K562 (cell line): ENCODE measurements around the gene UGT2B11. TPM values are rescaled to one million over a fixed set of nuclear protein-coding genes. Genes with fewer than 3 reads are reported as not detected.
"Not testable (repeated sequence)": the region's sequence is repeated elsewhere in the genome, so short reads cannot be mapped to it uniquely, and the experiment has no call there.

Experiments used
- ATAC-seq: fragments of 200-7000 bp; cut with Tn5 transposase; 3 replicates; pipeline ENCODE4 v1.9.1; 2020; ENCODE audit warnings: moderate library complexity
- BruUV-seq: library from RNA; stranded (reverse); fragments of 400-500 nt; replicated peaks from 2 replicates; lab custom pipeline; 2021; lab: Mats Ljungman, UMichigan
- CTCF ChIA-PET: fragments of 300-600 bp; formaldehyde crosslinking; extraction: SDS; loops from one replicate; lab custom pipeline; 2021; ENCODE audit warnings: low intra/inter-chr PET ratio; lab: Yijun Ruan, JAX
- POLR2A ChIA-PET: fragments of 300-600, 350-650 bp; sonication (Branson Sonifier 250); formaldehyde crosslinking; extraction: SDS; loops from one replicate; lab custom pipeline; 2021; ENCODE audit warnings: antibody characterized with exemption, inconsistent platforms; lab: Yijun Ruan, JAX
- DNase-seq, 4 experiments: peaks; one replicate each; pipeline versions ENCODE4 v3.0.0 to v3.0.0-alpha.2; 2011 to 2018; ENCODE audit warnings: low spot score in 3 of 4, mixed read lengths in 3 of 4; ENCODE audit errors: extremely low read depth in 1 of 4
- FAIRE-seq: peaks from 2 replicates; lab custom pipeline; 2011; peaks lifted over from hg19 to GRCh38; lab: Jason Lieb, UNC
- H2AFZ ChIP-seq: 2 replicates; pipeline ENCODE4 v1.6.0; 2011; ENCODE audit warnings: low read depth, low read length, control low read depth, inconsistent platforms
- H3K27ac ChIP-seq: fragments of 200-600 bp; 3 replicates; pipeline ENCODE4 v1.8.0; 2011; ENCODE audit warnings: low read depth, mild to moderate bottlenecking, control low read depth, inconsistent platforms, low read length, moderate library complexity, mixed read lengths; ENCODE audit errors: extremely low read depth
- H3K27me3 ChIP-seq, 2 experiments: fragments of 300-600 bp in 1 of 2; 2 replicates in 1 of 2; 3 replicates in 1 of 2; pipeline versions ENCODE4 v1.6.0 to v1.8.0; 2011; ENCODE audit warnings: inconsistent platforms in 2 of 2, low read length in 2 of 2, mild to moderate bottlenecking in 1 of 2, mixed read lengths in 1 of 2, moderate library complexity in 1 of 2; ENCODE audit not compliant: control insufficient read depth in 2 of 2, insufficient read depth in 2 of 2
- H3K36me3 ChIP-seq: fragments of 300-600 bp; 3 replicates; pipeline ENCODE4 v1.8.0; 2011; ENCODE audit warnings: mild to moderate bottlenecking, low read length, inconsistent platforms; ENCODE audit not compliant: control insufficient read depth, insufficient read depth
- H3K4me1 ChIP-seq, 2 experiments: fragments of 200-600 bp in 1 of 2; replicated peaks in 1 of 2; 2 replicates in 1 of 2; 3 replicates in 1 of 2; pipeline versions ENCODE4 v1.5.1 to v1.8.0; 2011; ENCODE audit warnings: inconsistent platforms in 2 of 2, low read length in 2 of 2, mild to moderate bottlenecking in 1 of 2, mixed read lengths in 1 of 2, moderate library complexity in 1 of 2; ENCODE audit not compliant: control insufficient read depth in 2 of 2, insufficient read depth in 2 of 2
- H3K4me2 ChIP-seq: 2 replicates; pipeline ENCODE4 v1.6.1; 2011; ENCODE audit warnings: low read length, control low read depth, inconsistent platforms, mixed read lengths; ENCODE audit not compliant: insufficient read depth
- H3K4me3 ChIP-seq: fragments of 200-600 bp; sonication (generic), shearing (Covaris generic); 2 replicates; pipeline ENCODE4 v1.5.1; 2016; ENCODE audit warnings: control low read depth, inconsistent platforms
- H3K79me2 ChIP-seq: fragments of 200-600 bp; 3 replicates; pipeline ENCODE4 v1.8.0; 2011; ENCODE audit warnings: low read length, inconsistent platforms; ENCODE audit not compliant: control insufficient read depth, insufficient read depth
- H3K9ac ChIP-seq, 2 experiments: 2 replicates each; pipeline versions ENCODE4 v1.6.0 to v1.6.1; 2011; ENCODE audit warnings: low read depth in 2 of 2, low read length in 2 of 2, control low read depth in 1 of 2, inconsistent platforms in 1 of 2, mild to moderate bottlenecking in 1 of 2, mixed read lengths in 1 of 2; ENCODE audit not compliant: insufficient read depth in 1 of 2
- H3K9me1 ChIP-seq: one replicate; pipeline ENCODE4 v1.6.0; 2011; ENCODE audit warnings: inconsistent platforms, mild to moderate bottlenecking, low read length, moderate library complexity; ENCODE audit not compliant: control insufficient read depth, insufficient read depth
- H3K9me3 ChIP-seq: replicated peaks from 2 replicates; pipeline ENCODE4 v1.5.1; 2011; ENCODE audit warnings: low read depth, low read length, inconsistent platforms; ENCODE audit not compliant: control insufficient read depth, insufficient read depth
- H4K20me1 ChIP-seq: replicated peaks from 2 replicates; pipeline ENCODE4 v1.6.1; 2011; ENCODE audit warnings: low read length, inconsistent platforms, mixed read lengths; ENCODE audit not compliant: control insufficient read depth, insufficient read depth
- WGBS: fragments of 100-300 bp; shearing (Covaris generic); methylation state at CpG from one replicate; pipeline ENCODE4 v1.1.6; 2016; ENCODE audit warnings: low coverage, mixed read lengths; ENCODE audit not compliant: insufficient coverage; ENCODE audit errors: missing lambda C conversion rate; 5-methylcytosine and 5-hydroxymethylcytosine counted together
- in situ Hi-C: fragments of 300-500 bp; cut with MboI; formaldehyde crosslinking; loops from 4 replicates; pipeline ENCODE4 v1.15.0; 2018; ENCODE audit warnings: inconsistent platforms, mixed read lengths
- intact Hi-C: fragments of 100-400 bp; cut with micrococcal nuclease; formaldehyde crosslinking; loops from 2 replicates; pipeline ENCODE4 v1.14.2; 2022
- polyA plus RNA-seq, 8 experiments: library from polyadenylated mRNA; depleted of rRNA in 4 of 8; stranded (reverse) in 5 of 8; unstranded in 3 of 8; fragments of >200 nt; fragmentation: Nextera tagmentation in 2 of 8; fragmentation: Illumina TruSeq in 1 of 8; extraction: Ambion mirVana in 2 of 8; extraction: Trizol in 1 of 8; gene quantifications; 2 replicates each; pipeline versions ENCODE4 v1.2.1 to v1.2.3, GENCODE V29; 2011 to 2014; ENCODE audit warnings: inconsistent platforms in 1 of 8, missing spikeins in 1 of 8
- total RNA-seq, 7 experiments: library from RNA; depleted of rRNA in 6 of 7; stranded (reverse); fragments of >200 nt in 6 of 7; fragmentation: Illumina TruSeq in 2 of 7; extraction: Trizol in 2 of 7; gene quantifications; 2 replicates each; pipeline versions ENCODE4 v1.2.1 to v1.2.3, GENCODE V29; 2011 to 2021; ENCODE audit warnings: low replicate concordance in 1 of 7

The UGT2B11 gene
- total and polyA plus RNA-seq, 9 of the 15 experiments (the other 6 are each of a cell fraction or from before 2014, with no cell fraction given), result 0.06 TPM; not detected in 8

GRCh38 chr4:69250884-69251283, 36.3 kb upstream of the UGT2B11 start:
- intact Hi-C loops, result loop anchor here (10.0 kb wide), 1 partner anchor 124 kb away; no protein-coding TSS in a partner anchor
- POLR2A ChIA-PET, H3K36me3 ChIP-seq, BruUV-seq, H3K9me3 ChIP-seq, H2AFZ ChIP-seq, FAIRE-seq, H3K27ac ChIP-seq, H4K20me1 ChIP-seq, ATAC-seq, H3K9me1 ChIP-seq, H3K4me3 ChIP-seq, H3K9ac ChIP-seq, H3K4me1 ChIP-seq, CTCF ChIA-PET, H3K27me3 ChIP-seq, DNase-seq, H3K4me2 ChIP-seq, in situ Hi-C loops, H3K79me2 ChIP-seq: not testable (repeated sequence)
- WGBS, result 4% methylated on average over 2 of the region's 2 CpGs

DNA sequence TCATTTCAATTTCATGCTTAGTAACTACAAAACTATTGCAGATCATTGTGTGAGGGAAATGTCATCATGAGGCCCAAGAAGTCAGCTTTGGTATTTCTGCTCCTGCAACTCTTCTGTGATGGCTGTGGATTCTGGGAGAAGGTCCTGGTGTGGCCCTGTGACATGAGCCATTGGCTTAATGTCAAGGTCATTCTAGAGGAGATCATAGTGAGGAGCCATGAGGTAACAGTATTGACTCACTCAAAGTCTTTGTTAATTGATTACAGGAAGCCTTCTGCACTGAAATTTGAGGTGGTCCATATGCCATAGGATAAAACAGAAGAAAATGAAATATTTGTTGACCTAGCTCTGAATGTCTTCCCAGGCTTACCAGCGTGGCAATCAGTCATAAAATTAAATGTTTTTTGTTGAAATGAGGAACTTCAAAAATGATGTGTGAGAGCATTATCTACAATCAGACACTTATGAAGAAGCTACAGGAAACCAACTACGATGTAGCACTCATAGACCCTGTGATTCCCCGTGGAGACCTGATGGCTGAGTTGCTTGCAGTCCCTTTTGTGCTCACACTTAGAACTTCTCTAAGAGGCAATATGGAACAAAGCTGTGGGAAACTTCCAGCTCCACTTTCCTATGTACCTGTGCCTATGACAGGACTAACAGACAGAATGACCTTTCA, 28.2 kb upstream of the UGT2B11 start:
- in situ Hi-C loops, H3K4me2 ChIP-seq, H2AFZ ChIP-seq, H3K36me3 ChIP-seq, DNase-seq, CTCF ChIA-PET, H4K20me1 ChIP-seq, H3K79me2 ChIP-seq, H3K9me1 ChIP-seq, intact Hi-C loops, H3K4me1 ChIP-seq, BruUV-seq, H3K9ac ChIP-seq, H3K9me3 ChIP-seq, ATAC-seq, FAIRE-seq, H3K27me3 ChIP-seq, H3K27ac ChIP-seq, H3K4me3 ChIP-seq: not testable (repeated sequence)
- POLR2A ChIA-PET, result interaction anchor here (0.6 kb wide), 1 partner anchor 803 kb away, joined by 3 read pairs; no protein-coding TSS in a partner anchor
- WGBS, result 4% methylated on average over 3 of the region's 3 CpGs

- H3K9ac ChIP-seq, POLR2A ChIA-PET, H3K9me1 ChIP-seq, intact Hi-C loops, CTCF ChIA-PET, H4K20me1 ChIP-seq, BruUV-seq, H2AFZ ChIP-seq, H3K27me3 ChIP-seq, H3K79me2 ChIP-seq, FAIRE-seq, ATAC-seq, H3K36me3 ChIP-seq, H3K9me3 ChIP-seq, DNase-seq, H3K27ac ChIP-seq, H3K4me1 ChIP-seq, H3K4me3 ChIP-seq, H3K4me2 ChIP-seq, in situ Hi-C loops: not testable (repeated sequence)
- WGBS, result 18% methylated on average over 2 of the region's 2 CpGs
Measured at GRCh38 chr4:69241746-69242145, 27.2 kb upstream of the UGT2B11 start.

DNA sequence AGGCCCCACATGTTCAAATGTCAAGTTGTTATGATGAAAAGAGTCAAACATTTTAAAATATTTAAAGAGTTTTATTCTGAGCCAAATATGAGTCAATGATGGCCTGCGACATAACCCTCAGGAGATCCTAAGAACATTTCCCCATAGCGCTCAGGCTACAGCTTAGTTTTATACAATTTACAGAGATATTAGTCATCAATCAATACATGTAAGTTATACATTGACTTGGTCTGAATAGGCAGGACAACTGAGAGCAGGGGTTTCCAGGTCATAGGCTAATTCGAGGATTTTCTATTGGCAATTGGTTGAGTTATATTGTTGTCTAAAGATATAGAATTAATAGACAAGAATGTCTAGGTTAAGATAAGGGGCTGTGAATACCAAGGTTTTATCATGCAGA, 26.2 kb upstream of the UGT2B11 start:
- intact Hi-C loops, FAIRE-seq, H3K27me3 ChIP-seq, H3K9me1 ChIP-seq, H3K27ac ChIP-seq, ATAC-seq, H3K4me1 ChIP-seq, H2AFZ ChIP-seq, H3K4me3 ChIP-seq, H3K9ac ChIP-seq, H3K4me2 ChIP-seq, CTCF ChIA-PET, H3K79me2 ChIP-seq, in situ Hi-C loops, H3K9me3 ChIP-seq, BruUV-seq, H4K20me1 ChIP-seq, DNase-seq, H3K36me3 ChIP-seq: not testable (repeated sequence)
- POLR2A ChIA-PET, result interaction anchor here (1.5 kb wide), 1 partner anchor 62 kb away, joined by 3 read pairs; no protein-coding TSS in a partner anchor
- WGBS, result 8% methylated on average over 3 of the region's 3 CpGs
